ENCODE measurements around the gene TENM4. TPM values are rescaled to one million over a fixed set of nuclear protein-coding genes. Genes with fewer than 3 reads are reported as not detected.

TENM4 gene
- polyA plus RNA-seq, 1 of the 3 experiments (the other 2 are of a cell fraction): 16.7 TPM

GRCh38 chr11:78907636-78908035, 533.2 kb downstream of the TENM4 start:
- Histone ChIP-seq H3K4me1 (ENCODE audit: control insufficient read depth in 1 of 2, insufficient read depth in 2 of 2, low read depth in 1 of 2, low read length in 1 of 2) (peaks cover 8 to 35% of the 10 kb centered on the region in 2 experiments; a peak in 2 of 4 replicates), H3K27ac (ENCODE audit: low read depth in 2 of 2, low read length in 1 of 2) (no peak overlapping the region; a peak in 1 of 4 replicates), H3K27me3 (ENCODE audit: insufficient read depth) (no peaks in the 10 kb centered on the region), H3K9me3 (no peaks in the 10 kb centered on the region), H3F3A (replicated peaks; ENCODE audit: insufficient read depth) (no peaks in the 10 kb centered on the region), H3K9me2 (no peaks in the 10 kb centered on the region), H3K79me2 (ENCODE audit: insufficient read depth) (no peaks in the 10 kb centered on the region), H4K20me1 (ENCODE audit: insufficient read depth) (no peaks in the 10 kb centered on the region), H3K4me2 (no peak overlapping the region), H3K36me3 (replicated peaks in 1 of 2; ENCODE audit: control insufficient read depth in 1 of 2, insufficient read depth in 2 of 2, low read length in 1 of 2) (peaks cover 0 to 5% of the 10 kb centered on the region in 2 experiments), H3K9ac (no peak overlapping the region), H2AFZ (ENCODE audit: low read depth) (no peak overlapping the region), H3K4me3 (ENCODE audit: low read depth in 2 of 2, low read length in 1 of 2) (no peak overlapping the region)
- DNase-seq: no peak
- ChIA-PET CTCF (interaction anchor here (0.7 kb wide), 1 partner anchor 17 kb away, joined by 3 read pairs; no protein-coding TSS in a partner anchor), POLR2A (interaction anchor here (0.6 to 0.7 kb wide), 2 partner anchors 111 to 1056 kb away, joined by 3 read pairs; no protein-coding TSS in a partner anchor)
- TF ChIP-seq RFX5 (IDR thresholded peaks at IDR 0.05; ENCODE audit: low read length) (no peak), SMC3 (IDR thresholded peaks at IDR 0.05; ENCODE audit: low read depth, low read length) (no peak), TEAD4 (IDR thresholded peaks at IDR 0.05; ENCODE audit: borderline replicate concordance, insufficient read depth) (no peak), POLR2AphosphoS5 (IDR thresholded peaks at IDR 0.05; ENCODE audit: low read depth, low read length) (no peak), FOXM1 (IDR thresholded peaks at IDR 0.05; ENCODE audit: low read depth) (no peak)
- 98% methylated on average over 4 of the region's 4 CpGs for WGBS (ENCODE audit: low lambda C conversion rate)

GRCh38 chr11:78906566-78906965, 534.3 kb downstream of the TENM4 start:
- no peak for DNase-seq
- H4K20me1 ChIP-seq (ENCODE audit: insufficient read depth): no peaks in the 10 kb centered on the region
- H3K79me2 ChIP-seq (ENCODE audit: insufficient read depth): no peaks in the 10 kb centered on the region
- H3K4me1 ChIP-seq (ENCODE audit: control insufficient read depth in 1 of 2, insufficient read depth in 2 of 2, low read depth in 1 of 2, low read length in 1 of 2): peaks cover 8 to 31% of the 10 kb centered on the region in 2 experiments; a peak in 2 of 4 replicates
- 71% methylated on average over 1 of the region's 1 CpG for WGBS (ENCODE audit: low lambda C conversion rate)
- H3K9me2 ChIP-seq: no peaks in the 10 kb centered on the region
- H3K36me3 ChIP-seq (replicated peaks in 1 of 2; ENCODE audit: control insufficient read depth in 1 of 2, insufficient read depth in 2 of 2, low read length in 1 of 2): peaks cover 0 to 10% of the 10 kb centered on the region in 2 experiments
- H3K27ac ChIP-seq (ENCODE audit: low read depth in 2 of 2, low read length in 1 of 2): no peak overlapping the region
- no peak overlapping the region for H3K4me2 ChIP-seq
- no peaks in the 10 kb centered on the region for H3F3A ChIP-seq (replicated peaks; ENCODE audit: insufficient read depth)
- no peak overlapping the region for H3K4me3 ChIP-seq (ENCODE audit: low read depth in 2 of 2, low read length in 1 of 2)
- CTCF ChIA-PET: interaction anchor here (0.6 kb wide), 1 partner anchor 130 kb away, joined by 4 read pairs; no protein-coding TSS in a partner anchor
- H2AFZ ChIP-seq (ENCODE audit: low read depth): no peak overlapping the region
- no peak for TF ChIP-seq ELF1 (IDR thresholded peaks at IDR 0.05)
- TF ChIP-seq TCF12 (IDR thresholded peaks at IDR 0.05): no peak
- TF ChIP-seq GATA2 (CRISPR knock-in tag; IDR thresholded peaks at IDR 0.05): no peak
- TF ChIP-seq PBX3 (IDR thresholded peaks at IDR 0.05): no peak
- TF ChIP-seq USF2 (IDR thresholded peaks at IDR 0.05; ENCODE audit: borderline replicate concordance, low read depth, low read length): no peak
- TF ChIP-seq USF1 (IDR thresholded peaks at IDR 0.05; ENCODE audit: borderline replicate concordance, low read depth): no peak
- TF ChIP-seq RCOR1 (IDR thresholded peaks at IDR 0.05; ENCODE audit: low read length): no peak
- no peak for TF ChIP-seq IRF3 (IDR thresholded peaks at IDR 0.05; ENCODE audit: low read depth, low read length)
- no peak for TF ChIP-seq EP300 (IDR thresholded peaks at IDR 0.05; ENCODE audit: borderline replicate concordance in 1 of 2, low read depth in 1 of 2, low read length in 1 of 2)
- TF ChIP-seq SIN3A (IDR thresholded peaks at IDR 0.05; ENCODE audit: borderline replicate concordance, low read depth, low read length): no peak
- no peak for TF ChIP-seq NRF1 (IDR thresholded peaks at IDR 0.05; ENCODE audit: low read depth, low read length)
- no peak for TF ChIP-seq JUND (IDR thresholded peaks at IDR 0.05)
- TF ChIP-seq TEAD4 (IDR thresholded peaks at IDR 0.05; ENCODE audit: borderline replicate concordance, insufficient read depth): no peak
- H3K9ac ChIP-seq: no peak overlapping the region
- H3K27me3 ChIP-seq (ENCODE audit: insufficient read depth): no peaks in the 10 kb centered on the region
- POLR2A ChIA-PET: no interaction called here
- H3K9me3 ChIP-seq: no peaks in the 10 kb centered on the region

Measured in SK-N-SH (cell line).